OCI-LY1 (cell line): ENCODE measurements around the gene CALB2.

Source experiments
- CTCF ChIP-seq: fragments of 200-600 bp; sonication (generic), shearing (Covaris generic); IDR thresholded peaks from 2 replicates; pipeline ENCODE4 v1.5.1; 2017; ENCODE audit warnings: mild to moderate bottlenecking, antibody characterized with exemption, low read length, moderate library complexity, mixed read lengths
- EZH2 ChIP-seq: fragments of 200-600 bp; sonication (generic), shearing (Covaris generic); IDR thresholded peaks from 2 replicates; pipeline ENCODE4 v1.8.0; 2017; ENCODE audit warnings: borderline replicate concordance, mixed run types, mild to moderate bottlenecking, antibody characterized with exemption, low read length, moderate library complexity, mixed read lengths

- TF ChIP-seq CTCF (no peak), EZH2 (no peak)
These were observed 38.5 kb upstream of the CALB2 start for GRCh38 chr16:71319999-71320398.
